NCI-H748 treated with DMSO at 0.1 percent for 48 hours (cell line): ENCODE measurements around the gene HIVEP3.

ENCODE experiments used
- DNase-seq: peaks from one replicate; lab custom pipeline; 2025; lab: John Stamatoyannopoulos, UW

HIVEP3 gene

DNA sequence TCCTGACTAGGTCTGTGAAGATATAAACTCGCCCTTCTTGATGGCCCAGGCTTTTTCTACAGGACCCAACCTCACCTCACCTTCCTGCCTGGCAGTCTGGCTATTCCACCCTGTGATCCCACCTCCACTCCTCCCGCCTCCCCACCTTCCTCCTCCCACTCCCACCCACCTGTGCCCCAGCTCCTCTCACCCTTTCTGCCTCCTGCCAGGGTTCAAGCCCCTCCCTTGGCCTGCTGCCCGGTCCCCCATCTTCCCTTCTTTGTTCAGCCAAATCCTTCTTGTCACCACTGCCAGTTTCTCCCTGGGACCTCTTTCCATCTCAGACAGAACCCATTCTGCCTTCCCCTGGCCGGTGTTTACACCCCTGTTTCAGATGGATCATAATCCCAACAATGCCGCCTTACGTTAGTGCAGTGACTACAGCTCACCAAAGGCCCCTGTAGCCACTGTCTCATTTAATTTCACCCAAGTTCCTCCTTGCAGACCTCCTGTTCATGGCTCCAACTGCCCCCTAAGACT is 306.7 kb downstream of the HIVEP3 start:
- DNase-seq, result no peak

DNA sequence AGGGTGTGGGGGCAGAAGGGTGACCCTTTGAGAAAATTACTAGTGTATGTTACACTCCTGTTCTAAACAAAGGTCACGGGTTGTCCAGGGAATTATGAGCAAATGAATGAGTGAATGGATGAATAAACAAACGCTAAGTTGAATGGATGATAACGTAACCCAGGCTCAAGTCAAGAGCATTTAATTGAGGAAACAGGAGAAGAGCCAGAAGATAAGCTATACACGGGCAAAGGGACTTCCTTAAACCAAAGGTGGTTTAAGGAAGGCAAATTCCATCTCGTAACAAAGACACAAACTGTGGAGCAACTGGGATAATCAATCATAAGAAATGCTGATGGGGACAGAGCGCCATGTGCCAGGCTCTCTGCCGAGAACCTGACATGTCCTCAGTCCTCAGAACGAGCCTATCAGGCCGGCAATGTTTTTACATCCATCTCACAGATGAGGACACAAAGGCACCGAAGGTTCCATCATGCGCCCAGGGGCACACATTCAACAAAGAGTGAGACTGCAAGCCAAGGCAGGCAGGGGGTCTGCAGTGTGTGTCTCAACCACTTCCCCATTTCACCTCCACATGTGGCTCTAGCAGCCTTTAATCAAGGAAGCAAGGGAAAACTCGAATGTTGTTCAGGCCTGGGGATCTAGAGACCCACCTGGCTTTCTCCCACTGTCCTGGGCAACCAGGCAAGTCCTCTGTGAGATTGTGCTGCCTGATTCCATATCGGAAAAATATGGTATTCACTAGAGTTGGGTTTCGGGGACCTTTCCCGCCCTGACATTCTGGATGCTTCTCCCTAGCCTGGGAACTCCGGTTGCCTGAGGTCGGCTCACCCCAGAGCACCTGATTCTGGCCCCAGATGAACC is 307.4 kb downstream of the HIVEP3 start:
- DNase-seq, result no peak

DNA sequence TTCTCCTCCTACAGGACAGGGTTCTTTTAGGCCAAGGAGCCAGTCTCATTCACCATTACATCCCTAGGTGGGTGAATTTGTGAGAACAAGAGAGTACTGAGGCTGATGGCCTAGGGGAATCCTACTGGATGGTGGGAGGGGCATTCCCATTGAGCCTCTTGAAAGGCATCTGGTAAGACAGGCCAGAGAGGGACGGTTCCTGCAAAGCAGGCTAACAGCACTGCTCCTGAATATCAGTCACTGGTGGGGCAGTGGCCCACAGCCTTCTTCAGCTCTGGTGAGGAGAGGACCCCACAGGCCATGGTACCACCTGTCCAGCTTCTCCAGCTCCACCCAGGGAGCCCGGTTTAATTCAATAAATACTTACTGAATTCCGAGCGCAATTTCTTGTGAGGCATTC is 308.4 kb downstream of the HIVEP3 start:
- no peak for DNase-seq

DNA sequence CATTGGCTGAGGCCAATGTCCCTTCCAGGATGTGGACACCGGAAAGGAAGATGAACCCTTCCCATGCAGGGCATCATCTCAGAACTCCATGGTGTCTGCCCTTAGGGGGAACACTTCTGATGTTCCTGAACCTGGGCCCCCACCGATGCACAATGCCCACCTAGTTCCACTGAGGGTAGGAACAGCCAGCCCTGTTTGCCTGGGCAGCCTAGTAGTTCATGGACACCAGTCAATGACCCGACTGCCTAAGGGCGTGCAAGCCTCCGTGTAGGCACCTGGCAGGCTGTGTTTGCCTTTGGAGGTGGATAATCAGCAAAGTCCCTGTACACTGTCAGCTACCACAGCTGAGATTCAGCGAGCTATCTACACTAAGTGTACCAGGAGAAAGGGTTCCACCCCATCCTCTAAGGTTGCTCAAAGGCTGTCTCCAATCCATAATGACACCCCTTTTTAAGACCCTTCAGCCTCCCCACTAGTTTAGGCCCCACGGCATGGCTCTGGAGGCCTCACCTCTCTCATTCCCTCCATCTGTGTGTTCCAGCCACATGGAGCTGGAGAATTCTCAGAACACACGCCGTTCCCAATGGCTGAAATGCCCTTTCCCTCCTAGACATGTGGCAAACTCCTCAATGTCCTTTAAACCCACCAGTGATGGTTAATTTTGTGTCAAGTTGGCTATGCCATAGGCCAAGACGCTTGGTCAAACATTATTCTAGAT is 309.4 kb downstream of the HIVEP3 start:
- DNase-seq, result no peak

DNA sequence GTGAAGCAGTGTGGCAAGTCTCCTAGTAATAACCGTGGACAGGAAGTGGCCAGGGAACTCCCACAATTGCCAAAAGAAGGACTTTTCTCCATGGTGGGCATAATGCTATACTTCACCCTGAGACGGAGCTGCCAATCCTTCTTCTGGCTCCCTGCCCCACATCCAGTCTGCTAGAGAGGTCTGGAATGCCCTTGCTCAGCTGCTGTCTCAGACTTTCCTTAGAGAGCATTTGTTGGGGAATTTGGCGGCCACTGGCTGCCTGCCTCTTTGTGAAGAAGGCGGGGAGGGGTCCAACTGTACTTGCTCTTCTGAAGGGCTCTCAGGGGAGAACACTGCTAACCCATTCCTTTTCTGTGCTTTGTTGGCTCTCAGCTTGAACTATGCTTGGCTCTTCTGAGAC is 310.5 kb downstream of the HIVEP3 start:
- DNase-seq, result no peak

DNA sequence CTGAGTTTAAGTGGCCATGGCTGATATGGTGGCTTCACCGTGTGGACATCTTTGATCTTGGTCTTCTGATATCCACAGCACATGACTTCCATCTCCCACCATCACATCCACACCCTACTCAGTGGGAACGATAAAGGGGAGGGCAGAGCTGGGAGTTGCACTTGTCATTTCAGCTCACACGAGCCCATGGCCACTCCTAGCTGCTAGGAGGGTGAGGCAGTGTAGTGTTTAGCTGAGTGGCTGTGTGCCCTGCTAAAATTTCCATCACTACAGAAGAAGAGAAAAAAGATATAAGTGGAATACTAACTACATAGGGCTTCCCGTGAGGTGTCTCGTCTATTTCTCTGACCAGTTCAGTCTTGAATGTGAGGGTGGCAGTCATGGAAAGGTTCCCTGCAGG is 310.9 kb downstream of the HIVEP3 start:
- no peak for DNase-seq

DNA sequence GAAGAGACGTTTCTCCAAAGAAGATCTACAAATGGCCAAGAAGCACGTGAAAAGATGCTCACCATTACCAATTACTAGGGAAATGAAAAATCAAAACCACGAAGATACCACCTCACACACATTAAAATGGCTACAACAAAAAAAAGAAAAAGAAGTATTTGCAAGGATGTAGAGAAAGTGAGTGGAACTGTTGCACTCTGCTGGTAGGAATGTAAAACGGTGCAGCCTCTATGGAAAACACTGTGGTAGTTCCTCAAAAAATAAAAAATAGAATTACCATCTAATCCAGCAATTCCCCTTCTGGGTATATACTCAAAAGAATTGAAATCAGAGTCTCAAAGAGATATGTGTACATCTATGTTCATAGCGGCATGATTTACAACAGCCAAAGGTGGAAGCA is 318.8 kb downstream of the HIVEP3 start:
- DNase-seq, result no peak

DNA sequence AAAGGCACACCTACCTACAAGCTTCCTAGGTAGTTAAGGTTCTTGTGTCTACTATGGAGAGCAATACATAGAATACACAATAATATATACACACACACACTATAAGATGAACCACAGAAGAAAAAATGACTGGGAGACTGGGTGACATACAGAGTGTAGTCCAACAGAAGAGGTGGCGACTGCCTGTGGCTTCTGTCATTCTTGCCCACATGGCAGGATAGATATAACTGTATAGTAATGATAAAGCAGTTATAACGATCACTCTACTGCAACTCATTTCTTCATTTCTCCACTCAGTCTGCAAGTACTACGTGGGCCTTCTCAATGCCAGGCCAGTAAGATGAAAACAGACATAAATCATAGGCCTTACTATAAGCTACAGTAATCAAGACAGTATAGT is 320.4 kb downstream of the HIVEP3 start:
- DNase-seq, result no peak

DNA sequence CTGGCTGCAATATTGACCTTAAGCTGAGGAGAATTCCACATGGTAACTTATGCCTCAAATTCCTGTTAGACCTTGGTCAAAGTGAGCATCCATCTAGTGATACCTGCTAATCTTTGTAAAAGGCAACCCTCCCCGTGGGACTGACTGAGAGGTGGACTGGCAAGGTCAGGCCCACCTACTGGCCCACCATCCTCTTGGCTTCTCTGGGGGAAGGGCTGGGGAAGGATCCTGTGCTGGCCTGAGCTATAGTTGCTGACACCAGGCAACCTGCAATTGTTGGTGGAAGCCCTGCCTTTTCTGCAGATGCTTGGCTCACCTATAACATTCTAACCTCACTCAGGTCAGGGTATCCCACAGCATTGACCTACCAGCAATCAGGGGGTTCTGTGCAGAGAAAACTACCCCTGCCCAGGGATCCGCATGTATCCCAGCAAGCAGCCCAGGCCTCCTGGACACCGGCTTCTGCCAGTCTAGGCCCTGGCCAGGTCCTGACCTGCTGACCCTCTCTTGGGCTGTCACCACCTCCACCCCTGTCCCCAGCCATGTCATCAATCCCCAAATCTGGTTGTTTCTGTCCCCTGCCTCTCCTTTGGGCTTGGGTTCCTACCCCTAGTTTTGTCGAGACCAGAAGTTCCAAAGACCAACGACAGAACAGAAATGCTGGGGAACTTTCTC is 326.1 kb downstream of the HIVEP3 start:
- no peak for DNase-seq

DNA sequence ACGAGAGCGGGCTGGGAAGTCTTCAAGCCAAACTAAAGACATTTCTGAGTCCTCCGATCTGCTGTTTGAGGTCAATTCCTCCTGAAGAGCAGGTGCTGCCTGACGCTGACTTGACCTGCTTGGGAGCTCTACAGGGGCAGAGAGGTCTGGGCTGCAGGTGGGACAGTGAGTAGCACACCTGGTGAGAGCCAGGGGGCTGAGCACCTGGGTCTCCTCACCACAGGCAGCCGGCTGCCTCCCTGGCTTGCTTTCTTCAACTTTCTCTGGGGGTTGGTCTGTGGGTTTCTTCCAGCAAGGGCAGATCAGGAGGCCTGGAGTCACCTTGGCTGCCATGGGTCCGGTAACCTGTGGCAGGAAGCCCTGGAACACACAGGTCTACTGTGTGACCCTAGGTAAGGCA is 326.8 kb downstream of the HIVEP3 start:
- DNase-seq, result no peak

DNA sequence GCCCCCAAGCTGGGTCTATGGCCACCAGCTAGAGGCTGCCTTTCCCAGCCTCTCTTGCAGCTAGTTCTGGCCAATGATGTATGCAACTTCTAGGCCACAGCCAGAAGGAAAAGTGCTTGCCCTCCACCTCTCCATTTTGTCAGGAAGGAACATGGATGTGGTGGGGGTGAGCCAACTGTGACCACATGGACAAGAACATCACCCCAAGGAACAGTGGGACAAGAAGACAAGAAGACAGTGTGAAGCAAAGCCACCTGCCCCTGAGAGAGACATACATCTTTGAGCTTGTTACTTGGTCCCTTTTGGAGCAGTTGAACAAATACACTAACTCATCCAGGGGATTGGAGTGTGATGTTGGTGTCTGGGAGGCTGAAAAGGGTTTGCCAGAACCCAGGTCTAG is 328.4 kb downstream of the HIVEP3 start:
- no peak for DNase-seq

DNA sequence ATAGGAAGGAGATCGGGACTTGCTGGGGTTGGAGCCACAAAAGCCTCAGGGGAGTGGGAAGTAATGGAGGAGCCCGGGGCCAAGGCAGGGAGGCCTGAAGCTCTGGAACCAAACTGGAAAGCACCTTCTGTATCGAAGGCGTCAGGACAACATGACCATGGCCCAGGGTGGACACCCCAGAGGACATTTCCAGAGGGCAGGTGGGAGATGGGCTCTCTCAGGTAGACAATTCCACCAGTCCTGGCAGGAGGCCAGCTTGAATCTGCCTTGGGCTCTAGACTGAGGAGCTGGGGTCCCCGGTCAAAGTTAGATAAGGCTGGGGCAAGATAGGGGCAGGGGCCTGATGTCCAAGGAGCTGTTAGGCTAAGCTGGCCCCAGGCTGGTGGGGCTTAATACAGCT is 329.3 kb downstream of the HIVEP3 start:
- no peak for DNase-seq

DNA sequence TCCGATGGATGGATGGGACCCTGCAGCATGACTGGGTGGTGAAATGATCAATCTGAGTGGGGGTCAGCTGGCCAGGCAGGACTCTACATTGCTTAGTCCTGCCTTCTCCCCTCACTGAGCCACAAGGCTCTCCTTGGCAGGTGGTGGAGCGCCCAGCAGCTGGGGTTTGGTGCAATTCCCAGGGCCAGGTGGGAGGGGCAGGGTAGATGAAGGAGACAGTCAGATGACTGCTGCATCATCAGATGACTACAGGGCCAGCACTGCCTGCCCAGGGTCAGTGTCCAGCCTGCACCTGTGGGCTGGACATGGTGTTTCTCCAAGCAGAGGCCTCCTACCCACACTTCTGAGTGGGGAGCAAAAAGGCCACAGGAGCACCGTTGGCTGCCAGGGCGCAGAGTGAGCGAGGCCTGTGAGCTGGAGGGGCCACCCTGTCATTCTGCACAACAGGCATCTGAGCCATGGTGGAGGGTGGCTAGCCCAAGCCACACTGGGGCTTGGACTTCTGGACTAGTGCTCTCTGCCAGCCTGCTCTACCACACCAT is 330.3 kb downstream of the HIVEP3 start:
- DNase-seq, result no peak

DNA sequence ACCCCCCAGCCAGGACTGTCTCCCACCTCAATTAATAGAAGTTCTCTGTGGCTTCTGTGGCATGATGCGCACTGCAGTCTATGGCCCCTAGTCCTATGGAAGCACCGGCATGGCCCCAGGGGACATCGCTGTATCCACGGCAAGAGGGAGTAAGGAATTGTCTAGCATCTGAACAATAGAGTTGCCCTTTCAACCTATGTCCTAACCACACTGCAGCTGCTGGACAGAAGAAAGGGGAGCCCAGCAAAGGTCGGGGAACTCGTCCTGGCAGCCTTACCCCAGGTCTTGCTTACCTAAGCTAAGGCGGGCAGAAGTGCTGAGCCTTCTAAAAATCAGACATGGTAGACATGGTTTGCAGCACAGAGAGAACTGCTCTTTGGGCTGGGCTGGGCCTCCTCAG is 330.9 kb downstream of the HIVEP3 start:
- DNase-seq, result no peak

DNA sequence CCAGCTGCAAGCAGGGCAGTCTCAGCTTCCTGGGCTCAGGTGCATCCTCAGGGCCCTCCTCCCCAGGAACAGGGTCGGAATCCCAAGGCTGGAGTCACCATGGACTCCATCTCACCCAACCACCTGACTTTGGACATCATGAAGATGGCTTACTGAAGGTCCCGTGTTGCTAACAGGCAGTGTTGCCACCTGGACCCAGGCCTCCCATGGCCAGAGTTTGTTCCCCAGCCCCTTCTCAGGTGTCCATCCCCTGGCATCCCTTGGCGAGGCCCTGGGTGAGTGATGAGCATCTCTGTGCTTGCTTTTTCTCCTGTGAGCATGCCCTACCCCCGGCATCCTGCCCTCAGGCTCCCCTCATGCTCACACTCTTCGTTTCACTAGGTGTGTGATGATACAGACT is 332.5 kb downstream of the HIVEP3 start:
- no peak for DNase-seq

DNA sequence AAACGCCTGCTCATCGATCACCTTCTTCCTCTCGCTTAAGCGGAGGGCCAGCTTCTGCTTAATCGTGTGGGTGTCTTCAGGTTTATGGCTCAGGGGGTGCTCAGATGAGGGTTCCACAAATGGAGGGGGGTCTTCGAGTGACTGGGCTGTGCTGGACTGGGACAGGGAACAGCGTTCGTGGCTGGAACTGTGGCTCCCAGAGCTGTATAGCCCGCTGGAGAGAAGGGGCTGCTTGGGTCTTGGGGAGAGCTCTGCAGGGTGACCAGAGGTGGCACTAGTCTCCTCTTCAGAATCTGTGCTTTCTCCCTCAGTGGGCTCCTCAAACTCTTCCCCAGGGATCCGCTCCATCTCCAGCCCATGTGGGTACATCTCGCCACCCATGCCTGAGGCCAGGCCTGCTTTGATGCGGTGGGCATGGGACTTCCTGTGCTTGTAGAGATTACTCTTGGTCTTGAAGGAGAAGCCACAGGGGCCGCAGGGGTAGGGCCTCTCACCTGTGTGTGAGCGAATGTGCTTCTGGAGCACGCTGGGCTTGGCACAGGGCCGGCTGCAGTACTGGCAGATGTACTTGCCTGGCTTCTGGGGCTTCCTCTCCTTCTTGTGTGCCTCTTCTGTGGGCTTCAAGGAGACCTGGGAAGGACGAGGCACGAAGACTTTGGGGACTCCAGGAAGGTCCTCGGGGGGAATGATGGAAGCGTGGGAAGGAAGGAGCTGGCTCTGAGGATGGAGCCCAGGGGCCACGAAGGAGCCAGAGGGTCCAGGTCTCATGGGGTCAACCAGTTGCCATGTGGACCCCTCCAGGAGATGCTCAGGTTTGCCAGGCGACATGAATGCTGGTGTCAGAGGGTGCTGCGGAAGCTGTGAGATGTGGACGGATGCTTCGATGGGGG is 334.8 kb downstream of the HIVEP3 start:
- DNase-seq, result no peak

DNA sequence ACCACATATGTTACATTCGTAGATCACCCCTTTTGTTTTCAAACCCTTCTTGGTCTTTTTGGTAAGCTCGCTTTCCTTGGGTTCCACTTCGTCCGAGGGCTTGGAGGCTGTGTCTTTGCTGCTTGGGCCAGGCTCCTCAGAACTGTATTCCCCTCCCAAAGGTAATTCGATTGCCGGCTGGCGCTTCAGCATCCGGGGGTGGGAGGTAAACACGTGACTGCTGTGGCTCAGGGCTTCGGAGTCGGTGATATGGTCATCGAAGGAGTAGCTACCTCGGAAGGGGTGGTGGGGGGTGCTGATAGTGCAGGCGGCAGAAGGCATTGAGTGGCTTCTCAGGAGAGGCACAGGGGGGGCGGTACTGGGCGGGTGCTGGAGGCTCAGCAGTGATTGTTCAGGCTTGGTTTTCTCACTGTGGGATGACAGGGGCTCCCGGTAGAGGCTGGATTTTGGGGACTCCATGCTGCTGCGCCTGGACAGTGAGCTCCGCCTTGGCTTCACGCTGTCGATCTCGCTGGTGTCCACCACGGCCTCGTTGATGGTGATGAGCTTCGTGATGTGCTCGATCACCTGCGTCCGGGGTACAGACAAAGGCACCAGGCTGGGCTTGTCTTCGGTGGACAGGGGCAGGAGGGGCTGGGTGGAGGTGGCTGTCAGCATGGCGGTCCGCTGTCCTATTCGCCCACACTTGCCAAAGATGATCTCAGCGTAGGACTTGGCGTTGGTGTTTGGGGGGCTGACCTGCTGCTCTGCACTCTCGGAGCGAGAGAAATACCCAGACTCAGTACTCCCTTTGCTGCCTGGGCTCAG is 335.7 kb downstream of the HIVEP3 start:
- DNase-seq, result no peak

DNA sequence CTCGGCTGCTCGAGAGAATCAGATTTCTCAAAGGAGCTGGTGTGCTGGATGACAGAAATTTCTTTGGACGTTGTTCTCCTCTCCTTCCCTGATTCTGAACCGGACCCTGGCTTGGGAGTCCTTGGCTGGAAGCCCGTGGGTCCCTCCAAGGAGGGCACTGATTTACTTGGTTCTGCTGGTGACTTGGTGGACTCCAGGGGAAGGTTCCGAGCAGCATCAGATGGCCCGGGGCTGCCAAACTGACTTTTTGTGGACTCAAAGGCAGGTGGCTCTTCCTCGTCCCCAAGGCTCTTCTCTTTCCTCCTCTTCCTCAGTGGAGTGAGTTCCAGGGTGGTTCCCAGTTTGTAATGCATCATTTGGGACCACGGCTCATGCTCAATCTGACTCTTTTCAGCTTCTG is 336.4 kb downstream of the HIVEP3 start:
- DNase-seq, result no peak

DNA sequence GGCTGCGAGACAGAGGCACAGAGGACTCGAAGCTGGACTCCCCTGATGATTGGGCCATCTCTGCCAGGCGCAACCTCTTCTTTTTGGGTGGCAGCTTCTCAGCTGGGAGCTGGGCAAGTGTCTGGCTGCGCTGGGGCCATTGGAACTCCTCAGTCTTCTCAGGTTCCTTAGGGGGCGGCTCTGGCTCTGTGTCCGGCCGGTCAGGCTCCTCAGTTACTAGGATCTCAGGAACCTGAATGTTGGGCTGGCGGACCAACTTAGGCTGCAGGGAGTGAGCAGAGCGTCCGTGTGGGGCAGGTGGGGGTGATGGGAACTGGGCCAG is 336.8 kb downstream of the HIVEP3 start:
- no peak for DNase-seq

DNA sequence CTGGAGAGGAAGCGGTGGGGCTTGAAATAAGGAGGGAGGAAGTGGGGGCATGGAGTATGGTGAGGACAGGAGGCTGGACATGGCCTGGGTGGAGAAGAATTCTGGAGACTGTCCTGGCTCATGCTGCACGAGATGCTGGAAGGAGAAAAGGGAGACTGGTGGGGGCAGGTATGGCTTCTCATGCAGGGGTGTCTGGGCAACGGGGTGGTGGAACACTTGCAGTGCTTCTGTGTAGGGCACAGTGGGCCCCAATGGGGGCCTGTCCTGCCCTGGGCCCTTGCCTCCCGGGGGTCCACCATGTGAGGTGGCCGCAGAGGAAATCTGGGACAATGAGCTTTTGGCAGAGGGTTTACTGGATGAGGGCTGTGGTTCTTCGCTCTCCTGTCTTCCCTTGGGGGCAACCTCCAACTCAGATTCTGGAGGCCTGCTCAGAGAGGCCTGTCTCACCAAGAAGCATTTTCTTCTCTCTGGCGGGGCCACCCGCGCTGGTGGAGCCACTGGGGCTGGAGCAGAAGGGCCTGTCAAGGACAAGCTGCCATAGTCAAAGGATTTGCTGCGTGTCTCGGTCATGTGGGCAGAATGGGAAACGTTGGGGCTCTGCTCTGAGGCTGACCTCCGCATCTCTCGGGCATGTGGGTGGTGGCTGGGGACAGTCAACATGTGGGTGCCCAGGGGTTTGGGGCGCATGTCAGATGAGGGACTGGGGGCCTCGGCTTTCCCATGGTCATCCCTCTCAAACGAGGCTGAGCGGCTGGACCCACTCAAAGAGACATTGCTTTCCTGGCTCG is 337.3 kb downstream of the HIVEP3 start:
- no peak for DNase-seq
